Activated CD8-positive, alpha-beta memory T cell treated with anti-CD3 and anti-CD28 coated beads for 48 hours (primary cell): ENCODE results near the gene SLC1A6.
"Not testable (repeated sequence)": the region's sequence is repeated elsewhere in the genome, so short reads cannot be mapped to it uniquely, and the experiment has no call there.

ENCODE experiments used
- DNase-seq, 3 experiments: peaks; one replicate each; pipeline ENCODE4 v3.0.0-alpha.2; 2020; ENCODE audit warnings: low read depth in 2 of 3, low spot score in 2 of 3

The SLC1A6 gene

DNA sequence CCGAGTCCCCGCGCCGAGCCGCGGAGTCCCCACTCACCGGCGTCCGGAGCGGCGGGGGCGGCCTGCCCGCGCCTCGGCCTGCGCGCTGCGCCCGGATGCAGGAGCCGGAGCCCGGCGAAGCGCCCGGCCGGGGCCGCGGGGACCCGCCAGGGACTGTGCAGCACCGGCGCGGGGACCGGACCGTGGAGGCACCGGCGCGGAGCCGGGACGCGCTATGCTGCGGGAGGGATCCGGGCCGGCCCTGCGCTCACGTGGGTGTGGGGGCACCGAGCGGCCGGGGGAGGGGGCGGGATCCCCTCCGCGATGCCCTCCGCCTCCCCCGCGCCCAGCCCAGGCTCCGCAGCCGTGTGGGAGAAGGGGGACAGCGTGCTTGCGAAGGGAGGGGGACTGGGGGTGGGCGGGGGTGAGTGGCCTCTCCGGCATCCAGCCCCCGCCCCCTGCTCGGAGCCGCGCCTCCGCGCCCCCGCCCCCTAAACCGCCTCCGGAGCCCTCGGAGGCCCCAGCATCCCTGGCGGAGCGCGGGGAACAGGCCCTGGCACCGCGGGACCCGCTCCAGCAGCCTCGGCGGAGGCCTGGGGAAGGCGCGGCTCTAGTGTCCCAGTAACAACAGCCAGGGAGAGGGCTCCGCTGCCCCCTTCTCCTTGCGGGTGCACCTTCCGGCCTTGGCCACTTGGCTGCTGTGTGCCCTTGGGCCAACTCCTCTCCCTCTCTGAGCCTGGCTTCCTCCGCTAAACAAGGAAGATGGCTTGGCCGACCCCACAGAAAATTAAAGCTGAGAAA, at the start of gene SLC1A6:
Gene SLC1A6, minus strand, starts transcription at position 389 of the 780 bp plus-strand sequence. CDS start 6,954 bp downstream, outside the sequence.
- DNase-seq, result no peak

DNA sequence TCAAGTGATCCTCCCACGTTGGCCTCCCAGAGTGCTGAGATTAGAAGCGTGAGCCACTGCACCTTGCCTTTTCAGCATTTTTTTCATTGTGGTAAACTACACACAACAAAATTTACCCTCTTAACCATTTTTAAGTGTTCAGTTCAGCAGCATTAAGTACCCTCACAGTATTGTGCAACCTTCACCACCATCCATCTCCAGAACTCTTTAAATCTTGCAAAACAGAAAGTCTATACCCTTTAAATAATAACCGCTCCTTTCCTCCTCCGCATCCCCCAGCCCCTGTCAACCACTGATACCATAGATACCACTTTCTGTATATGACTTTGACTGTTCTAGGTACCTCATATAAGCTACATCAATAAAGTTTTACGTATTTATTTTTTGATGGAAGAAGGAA, 48.8 kb upstream of the SLC1A6 start:
- no peak for DNase-seq

DNA sequence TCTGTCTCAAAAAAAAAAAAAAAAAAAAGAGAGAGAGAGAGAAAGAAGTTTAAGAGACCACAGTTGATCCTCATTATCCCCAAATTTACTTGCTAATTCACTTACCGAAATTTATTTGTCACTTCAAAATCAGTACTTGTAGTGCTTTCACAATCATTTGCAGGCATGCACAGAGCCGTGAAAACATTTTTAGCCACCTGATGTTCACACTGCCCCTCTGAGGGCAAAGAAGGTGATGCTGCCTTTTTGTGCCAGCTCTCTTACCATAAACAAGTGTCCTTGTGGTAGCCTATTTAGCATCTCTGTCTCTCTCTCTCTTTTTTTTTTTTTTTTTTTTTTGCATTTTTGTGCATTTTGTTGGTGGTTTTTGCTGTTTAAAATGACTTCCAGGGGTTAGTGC, 45.6 kb upstream of the SLC1A6 start:
- no peak for DNase-seq

DNA sequence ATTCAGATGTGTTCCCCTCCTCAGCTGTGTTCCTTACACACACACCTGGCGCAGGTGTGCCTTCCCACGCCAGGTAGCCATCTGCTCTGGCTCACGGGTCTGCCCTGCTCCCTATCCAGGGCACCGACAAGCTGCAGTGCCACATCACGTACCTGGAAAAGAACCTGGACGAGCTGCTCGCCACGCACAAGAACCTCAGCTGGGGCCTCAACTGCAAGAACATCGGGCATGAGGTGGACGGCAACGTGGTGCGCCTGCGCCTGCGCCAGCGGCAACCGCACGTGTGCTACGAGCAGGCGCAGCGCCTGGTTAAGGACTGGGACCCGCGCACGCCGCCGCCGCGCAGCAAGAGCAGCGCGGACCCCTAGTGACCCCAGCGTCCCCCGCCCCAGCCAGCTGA, 43.1 kb upstream of the SLC1A6 start:
- DNase-seq, result no peak

DNA sequence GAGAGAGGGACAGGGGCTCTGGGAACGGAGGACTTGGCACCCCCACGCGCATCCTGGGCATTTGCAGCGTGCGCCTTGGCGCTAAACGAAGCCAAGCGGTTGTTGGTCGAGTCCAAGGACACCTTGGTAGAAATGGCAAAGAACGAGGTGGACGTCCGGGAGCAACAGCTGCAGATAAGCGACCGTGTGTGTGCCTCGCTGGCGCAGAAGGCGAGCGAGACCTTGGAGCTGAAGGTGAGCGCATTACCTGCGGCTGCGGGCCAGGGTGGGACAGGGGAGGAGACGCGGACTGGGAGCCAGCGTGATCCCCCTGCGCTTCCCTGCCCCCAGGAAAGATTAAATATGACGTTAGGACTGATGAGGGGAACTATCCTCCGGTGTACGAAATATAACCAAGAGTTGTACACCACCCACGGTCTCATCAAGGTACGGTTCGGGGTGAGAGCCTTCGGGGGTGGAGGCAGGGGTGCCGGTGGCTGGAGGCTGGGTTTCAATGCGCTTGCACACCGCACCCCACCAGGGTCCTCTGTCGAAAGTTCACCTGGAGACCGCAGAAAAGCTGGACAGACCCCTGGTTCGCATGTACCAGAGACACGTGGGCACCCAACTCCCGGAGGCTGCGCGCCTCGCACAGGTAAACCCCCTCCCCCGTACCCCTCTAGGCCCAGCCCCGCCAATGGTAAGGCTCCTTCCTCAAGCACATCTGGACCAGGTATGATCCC, 41.8 kb upstream of the SLC1A6 start:
- no peak for DNase-seq

DNA sequence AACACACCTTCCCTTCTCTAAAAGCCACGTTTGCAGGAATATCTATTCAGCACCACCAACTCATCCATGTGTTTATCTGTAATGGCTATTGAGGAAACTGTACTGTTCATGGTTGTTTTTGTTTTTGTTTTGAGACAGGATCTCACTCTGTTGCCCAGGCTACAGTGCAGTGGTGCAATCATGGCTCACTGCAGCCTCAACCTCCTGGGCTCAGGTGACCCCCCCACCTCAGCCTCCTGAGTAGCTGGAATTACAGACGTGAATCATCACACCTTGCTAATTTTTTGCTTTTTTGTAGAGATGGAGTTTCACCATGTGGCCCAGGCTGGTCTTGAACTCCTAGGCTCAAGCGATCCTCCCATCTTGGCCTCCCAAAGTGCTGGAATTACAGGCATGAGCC, 39.2 kb upstream of the SLC1A6 start:
- DNase-seq, result not testable (repeated sequence)

DNA sequence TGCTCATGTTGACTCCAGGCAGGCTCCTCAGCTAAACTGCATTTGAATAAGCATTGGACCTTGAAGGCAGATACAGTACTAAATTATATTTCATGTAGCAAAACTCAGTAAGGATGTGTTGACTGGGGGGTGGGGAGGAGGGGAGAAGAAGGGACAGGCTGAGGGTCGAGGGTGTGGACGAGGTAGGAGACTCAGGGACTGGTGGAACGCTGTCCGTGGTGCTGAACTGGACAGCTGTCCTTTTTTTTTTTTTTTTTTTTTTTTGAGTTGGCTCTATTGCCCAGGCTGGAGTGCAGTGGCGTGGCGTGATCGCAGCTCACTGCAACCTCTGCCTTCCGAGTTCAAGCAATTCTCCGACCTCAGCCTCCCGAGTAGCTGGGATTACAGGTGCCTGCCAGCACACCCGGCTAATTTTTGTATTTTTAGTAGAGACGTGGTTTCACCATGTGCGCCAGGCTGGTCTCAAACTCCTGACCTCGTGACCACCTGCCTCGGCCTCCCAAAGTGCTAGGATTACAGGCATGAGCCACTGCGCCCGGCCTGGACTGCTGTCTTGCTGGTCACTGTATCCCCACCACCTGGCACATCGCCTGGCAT, 36.4 kb upstream of the SLC1A6 start:
- no peak for DNase-seq

DNA sequence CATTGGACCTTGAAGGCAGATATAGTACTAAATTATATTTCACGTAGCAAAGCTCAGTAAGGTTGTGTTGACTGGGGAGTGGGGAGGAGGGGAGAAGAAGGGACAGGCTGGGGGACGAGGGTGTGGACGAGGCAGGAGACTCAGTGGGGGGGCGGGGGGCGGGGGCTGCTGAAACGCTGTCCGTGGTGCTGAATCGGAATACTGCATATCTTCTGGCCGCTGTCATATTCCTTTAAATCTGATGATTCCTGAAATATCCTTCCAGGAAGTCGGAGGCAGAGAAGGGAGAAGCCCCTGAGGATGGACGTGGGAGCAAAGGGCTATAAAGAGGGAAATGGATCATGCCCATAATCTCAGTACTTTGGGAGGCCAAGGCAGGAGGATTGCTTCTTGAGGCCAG, 34.9 kb upstream of the SLC1A6 start:
- no peak for DNase-seq

DNA sequence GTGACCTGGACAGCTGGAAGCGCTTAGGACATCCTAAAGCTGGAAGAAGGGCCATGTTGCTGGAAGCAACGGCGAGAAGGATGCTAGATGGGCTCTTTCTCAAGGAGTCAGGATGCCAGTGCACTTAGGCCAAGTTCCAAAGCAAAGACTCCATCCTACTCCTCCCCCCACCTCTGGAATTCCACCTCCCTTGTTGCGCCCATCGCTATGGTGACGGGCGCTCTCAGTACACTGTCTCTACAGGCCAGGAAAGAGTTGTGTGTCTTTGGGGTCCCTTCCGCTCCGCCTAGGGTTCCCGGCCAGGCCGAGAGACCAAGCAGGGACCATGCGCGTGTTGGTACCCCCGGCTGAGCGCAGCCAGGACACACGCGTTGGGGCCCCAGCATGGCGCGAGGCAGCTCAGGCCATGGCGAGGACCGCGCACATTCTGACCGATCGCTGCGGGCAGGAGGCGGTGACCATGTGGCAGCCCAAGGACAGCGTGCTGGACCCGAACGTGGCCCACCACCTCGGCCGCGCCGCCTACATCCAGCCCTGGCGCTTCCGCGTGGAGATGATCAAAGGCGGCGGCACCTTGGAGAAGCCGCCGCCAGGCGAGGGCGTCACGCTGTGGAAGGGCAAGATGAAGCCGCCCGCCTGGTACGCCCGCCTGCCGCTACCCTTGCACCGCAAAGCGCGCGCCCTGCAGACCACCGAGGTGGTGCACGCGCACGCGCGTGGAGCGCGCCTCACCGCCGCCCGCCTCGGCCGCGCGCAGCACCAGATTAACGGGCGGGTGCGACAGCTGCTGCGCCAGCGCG, 31.0 kb upstream of the SLC1A6 start:
- DNase-seq, result no peak

DNA sequence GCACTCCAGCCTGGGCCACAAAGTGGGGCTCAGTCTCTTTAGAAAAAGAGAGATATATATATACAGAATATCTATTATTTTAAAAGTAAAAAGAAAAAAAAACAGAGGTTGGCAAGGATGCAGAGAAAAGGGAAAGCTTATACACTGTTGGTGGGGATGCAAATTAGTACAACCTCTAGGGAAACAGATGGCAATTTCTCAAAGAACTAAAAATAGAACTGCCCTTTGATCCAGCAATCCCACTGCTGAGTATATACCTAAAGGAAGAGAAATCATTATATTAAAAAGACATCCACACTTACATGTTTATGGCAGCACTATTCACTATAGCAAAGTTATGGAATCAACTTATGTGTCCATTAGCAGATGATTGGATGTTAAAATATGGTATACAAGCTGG, 28.6 kb upstream of the SLC1A6 start:
- no peak for DNase-seq

DNA sequence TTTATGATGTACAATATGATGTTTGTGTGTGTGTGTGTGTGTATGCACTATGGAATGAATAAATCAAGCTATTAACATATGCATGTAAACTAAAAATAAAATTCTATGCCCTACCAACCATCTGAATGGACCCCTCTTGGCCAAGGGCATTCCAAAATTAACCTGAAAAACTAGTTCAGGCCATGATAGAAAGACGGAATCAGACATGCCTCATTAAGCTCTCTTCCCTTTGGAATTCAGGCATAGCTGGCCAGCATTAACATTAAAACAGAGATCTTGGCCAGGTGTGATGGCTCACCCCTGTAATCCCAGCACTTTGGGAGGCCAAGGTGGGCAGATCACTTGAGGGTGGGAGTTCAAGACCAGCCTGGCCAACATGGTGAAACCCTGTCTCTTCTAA, 18.3 kb upstream of the SLC1A6 start:
- DNase-seq, result no peak

DNA sequence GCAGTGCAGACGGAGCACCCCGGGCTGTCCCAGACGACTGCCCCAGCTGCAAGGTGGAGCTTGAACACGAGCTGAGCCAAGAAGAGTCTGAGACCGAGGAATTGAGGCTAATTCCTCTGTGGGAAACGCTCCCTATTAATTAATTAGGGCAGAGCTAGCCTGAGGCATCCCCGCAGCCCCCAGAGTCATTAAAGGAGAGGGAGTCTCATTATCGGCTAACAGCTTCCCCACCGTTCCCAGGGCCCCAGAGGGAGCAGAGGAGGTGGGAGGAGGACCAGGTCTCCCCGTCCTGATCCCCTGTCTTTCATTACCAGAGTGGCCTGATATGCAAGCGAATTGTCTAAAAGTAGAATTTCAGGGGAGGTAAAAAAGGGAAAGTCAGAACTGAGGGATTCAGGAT, 13.1 kb upstream of the SLC1A6 start:
- DNase-seq, result no peak

DNA sequence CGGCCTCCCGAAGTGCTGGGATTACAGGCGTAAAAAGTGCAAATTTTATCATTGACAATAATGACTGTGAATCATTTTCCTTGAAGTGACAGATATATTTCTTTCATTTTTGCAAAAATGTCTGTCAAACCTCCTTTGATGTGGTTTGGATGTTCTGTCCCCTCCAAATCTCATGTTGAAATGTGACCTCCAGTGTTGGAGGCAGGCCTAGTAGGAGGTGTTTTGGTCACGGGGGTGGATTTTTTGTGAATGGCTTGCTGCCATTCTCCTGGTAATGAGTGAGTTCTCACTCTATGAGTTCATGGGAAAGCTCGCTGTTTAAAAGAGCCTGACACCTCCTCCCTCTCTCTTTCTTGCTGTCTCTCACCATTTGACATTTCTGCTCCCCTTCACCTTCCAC, 5.5 kb upstream of the SLC1A6 start:
- DNase-seq, result no peak

DNA sequence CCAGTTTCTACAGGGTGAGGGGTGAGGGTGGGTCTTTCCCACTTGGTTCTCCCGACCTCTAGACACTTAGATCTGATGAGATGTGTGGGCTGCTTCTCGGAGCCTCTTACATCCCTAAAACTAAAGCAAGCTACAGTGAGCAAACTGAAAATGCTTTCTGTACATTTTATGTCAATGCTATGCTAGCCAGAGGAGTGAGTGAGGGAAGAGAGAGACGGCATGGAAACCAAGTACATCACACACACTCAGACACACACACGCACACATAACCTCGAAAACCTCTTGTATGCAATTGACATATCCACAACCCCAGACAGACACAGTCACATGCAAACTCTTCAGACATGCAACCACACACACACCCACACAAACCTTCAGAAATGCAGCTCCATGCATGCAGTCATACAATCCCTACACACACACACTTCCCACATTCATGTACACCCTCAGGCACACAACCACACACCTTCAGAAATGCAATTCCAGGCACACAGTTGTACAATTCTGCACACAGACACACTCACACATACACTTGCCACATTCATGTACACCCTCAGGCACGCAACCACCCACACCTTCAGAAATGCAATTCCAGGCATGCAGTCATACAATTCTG, 1.4 kb downstream of the SLC1A6 start:
- no peak for DNase-seq

DNA sequence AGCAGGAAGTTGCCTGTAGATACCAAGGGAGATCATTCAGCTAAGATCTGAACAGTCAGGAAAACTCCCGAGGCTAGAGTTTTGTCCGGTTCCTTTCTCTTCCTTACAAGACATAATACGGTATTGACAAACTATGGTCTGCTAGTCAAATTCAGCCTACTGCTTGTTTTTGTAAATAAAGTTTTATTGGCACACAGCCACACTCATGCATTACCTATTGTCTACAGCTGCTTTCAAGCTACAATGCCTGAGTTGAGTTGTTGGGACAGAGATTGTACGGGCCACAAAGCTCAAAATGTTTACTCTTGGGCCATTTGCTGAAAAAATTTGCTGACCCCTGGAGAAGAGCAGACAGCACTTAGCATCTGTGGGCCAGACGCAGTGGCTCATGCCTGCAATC, 2.5 kb downstream of the SLC1A6 start:
- DNase-seq, result no peak

DNA sequence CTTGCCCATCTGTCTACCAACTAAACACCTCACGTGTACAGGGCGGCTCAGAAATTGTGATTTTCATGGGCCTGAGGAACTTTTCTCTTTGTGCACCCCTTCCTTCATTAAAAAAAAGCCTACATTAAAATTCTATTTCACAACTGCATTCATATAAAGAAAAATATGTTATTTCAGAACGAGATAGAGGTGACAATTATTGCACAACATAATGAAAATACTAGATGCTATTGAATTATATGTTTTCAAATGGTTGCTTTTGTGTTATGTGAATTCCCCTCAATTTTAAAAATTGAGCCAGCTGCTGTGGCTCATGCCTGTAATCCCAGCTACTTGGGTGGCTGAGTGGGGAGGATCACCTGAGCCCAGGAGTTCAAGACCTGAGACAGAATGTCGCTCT, 5.2 kb downstream of the SLC1A6 start:
- no peak for DNase-seq

DNA sequence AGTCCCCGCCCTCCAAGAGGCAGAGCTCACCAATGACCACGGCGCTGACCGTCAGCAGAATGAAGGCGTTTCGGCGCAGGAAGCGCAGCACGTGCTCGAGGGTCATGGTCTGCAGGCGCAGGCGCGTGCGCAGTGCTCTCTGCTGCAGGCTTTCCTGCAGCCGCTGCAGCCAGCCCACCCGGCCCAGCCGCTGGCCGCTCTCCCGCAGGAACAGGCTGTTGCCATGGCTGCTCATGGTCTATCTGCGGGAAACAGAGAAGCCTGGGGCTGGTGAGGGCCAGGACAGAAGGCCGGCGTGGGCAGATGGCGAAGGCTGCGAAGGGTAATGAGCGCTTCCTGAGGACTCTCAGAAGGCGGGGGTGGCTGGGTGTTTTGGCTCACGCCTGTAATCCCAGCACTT, 7.0 kb downstream of the SLC1A6 start:
- no peak for DNase-seq

DNA sequence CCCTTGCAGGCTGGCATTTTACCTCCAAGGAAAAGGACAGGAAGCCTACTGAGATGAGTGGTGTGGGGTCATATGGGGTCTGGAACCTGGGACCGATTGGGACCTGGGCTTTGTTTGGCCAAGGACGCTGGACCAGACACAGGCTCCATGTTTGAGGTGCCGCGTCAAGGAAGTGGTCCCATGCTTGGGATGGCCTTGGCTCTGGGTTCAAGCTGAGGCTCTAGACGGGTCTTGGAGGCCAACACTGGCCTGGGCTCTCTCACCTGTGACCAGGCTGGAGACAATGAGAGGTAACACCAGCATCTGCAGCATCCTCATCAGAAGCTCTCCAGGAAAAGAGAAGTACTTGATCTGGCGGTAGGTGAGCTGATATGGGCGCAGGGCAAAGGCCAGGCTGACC, 8.2 kb downstream of the SLC1A6 start:
- no peak for DNase-seq

DNA sequence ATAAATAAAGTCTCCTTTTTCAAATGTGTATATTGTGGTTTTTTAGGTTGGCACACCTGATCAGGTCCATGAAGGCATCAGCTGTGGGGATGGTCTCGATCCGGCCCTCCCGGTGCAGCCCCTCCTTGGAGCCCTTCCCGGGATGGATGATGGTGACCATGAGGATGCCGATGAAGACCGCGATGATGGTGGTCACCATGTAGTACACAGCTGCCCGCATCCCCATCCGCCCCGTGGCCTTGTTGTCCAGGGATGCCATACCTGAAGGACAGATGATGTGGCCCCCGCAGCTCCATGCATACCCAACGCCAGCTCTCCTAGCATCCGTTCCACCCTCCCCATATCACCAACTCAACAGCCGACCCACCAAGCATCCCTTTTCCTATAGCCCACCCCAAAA, 11.4 kb downstream of the SLC1A6 start:
- no peak for DNase-seq

DNA sequence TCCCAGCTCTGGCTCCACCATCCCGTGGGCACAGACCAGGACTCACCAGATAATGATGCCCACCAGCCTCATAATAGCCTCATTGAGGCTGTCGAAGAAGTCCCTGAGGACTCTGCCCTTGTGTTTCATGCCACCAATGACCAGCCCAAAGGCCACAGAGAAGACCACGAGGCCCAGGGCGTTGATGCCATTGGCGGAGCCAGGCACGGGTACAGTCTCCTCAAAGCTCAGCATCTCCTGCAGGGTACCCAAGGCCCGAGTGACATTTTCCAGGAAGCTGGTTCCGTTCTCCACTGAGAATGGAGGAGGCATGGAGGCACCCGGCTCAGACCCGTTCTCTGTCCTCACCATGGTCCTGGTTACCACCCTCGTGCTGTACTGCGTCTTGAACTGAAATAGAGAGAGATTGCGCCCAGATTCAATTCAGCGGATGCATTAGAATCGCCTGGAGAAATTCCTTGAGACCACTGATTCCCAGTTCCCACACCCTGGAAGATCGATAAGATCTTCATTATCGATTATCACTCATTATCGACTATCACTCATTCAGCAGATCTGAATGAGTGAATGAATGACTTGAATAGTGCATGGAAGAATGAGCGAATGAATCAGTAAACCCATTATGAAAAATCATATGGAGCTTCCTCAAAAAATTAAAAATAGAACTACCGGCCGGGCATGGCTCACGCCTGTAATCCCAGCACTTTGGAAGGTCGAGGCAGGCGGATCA, 17.5 kb downstream of the SLC1A6 start:
- DNase-seq, result no peak
